AG09309 (cell line): ENCODE measurements around the gene PCMT1.

Source experiments
- DNase-seq: peaks from one replicate; pipeline ENCODE4 v3.0.0-alpha.2; 2010; ENCODE audit warnings: low read depth
- H3K4me3 ChIP-seq: 2 replicates; pipeline ENCODE4 v1.5.1; 2011; ENCODE audit warnings: mild to moderate bottlenecking, low read depth, low read length, moderate library complexity; ENCODE audit not compliant: control insufficient read depth
- CTCF ChIP-seq: IDR thresholded peaks from 2 replicates; pipeline ENCODE4 v1.5.1; 2011; ENCODE audit warnings: mild to moderate bottlenecking, low read depth, low read length, inconsistent platforms; ENCODE audit not compliant: insufficient read depth, control insufficient read depth; ENCODE audit errors: missing control alignments

PCMT1 gene

GRCh38 chr6:149857541-149857940 lies 108.0 kb downstream of the PCMT1 start:
- H3K4me3 ChIP-seq: no peak overlapping the region

GRCh38 chr6:149859368-149859767 lies 109.8 kb downstream of the PCMT1 start:
- DNase-seq: no peak
- no peak overlapping the region for H3K4me3 ChIP-seq
- no peak for TF ChIP-seq CTCF

More at GRCh38 chr6:149857541-149857940, 108.0 kb downstream of the PCMT1 start:
- DNase-seq: no peak
- no peak for TF ChIP-seq CTCF

- H3K4me3 ChIP-seq: no peak overlapping the region
- no peak for DNase-seq
- TF ChIP-seq CTCF: no peak
Measured at GRCh38 chr6:149859938-149860337, 110.4 kb downstream of the PCMT1 start.

DNA sequence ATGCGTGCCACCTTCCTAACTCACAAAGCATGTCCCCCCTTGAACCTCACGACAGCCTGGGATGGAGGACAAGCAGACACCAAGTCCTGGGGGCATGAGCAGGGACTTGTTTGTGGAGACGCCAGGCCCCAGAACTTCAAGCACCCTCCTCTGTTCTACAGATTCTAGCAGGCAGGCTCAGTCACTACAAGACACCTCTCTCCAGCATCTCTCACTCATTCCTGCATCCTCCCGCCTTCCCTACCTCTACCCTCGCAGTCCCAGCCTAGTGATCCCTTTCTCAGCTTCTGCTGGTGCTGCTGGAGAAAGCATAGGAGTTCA lies 110.9 kb downstream of the PCMT1 start:
- no peak overlapping the region for H3K4me3 ChIP-seq
- TF ChIP-seq CTCF: no peak
- no peak for DNase-seq
